Smooth muscle cell (in vitro differentiated cells): ENCODE data around the gene CFAP61. TPM values are rescaled to one million over a fixed set of nuclear protein-coding genes. Genes with fewer than 3 reads are reported as not detected.

Experiments used
- DNase-seq: peaks from one replicate; lab custom pipeline; 2025; ENCODE audit not compliant: unreplicated experiment; lab: John Stamatoyannopoulos, UW
- H2AFZ ChIP-seq: fragments of 200-600 bp; sonication (generic); 2 replicates; pipeline ENCODE4 v1.6.0; 2016; ENCODE audit warnings: antibody characterized with exemption, low read depth, mild to moderate bottlenecking
- H3F3A ChIP-seq: fragments of 200-600 bp; sonication (generic); 2 replicates; pipeline ENCODE4 v1.6.0; 2017; ENCODE audit warnings: antibody characterized with exemption, low read depth
- H3K27ac ChIP-seq: fragments of 200-600 bp; sonication (generic); 2 replicates; pipeline ENCODE4 v1.5.1; 2016; ENCODE audit warnings: low read depth, mild to moderate bottlenecking
- H3K27me3 ChIP-seq: fragments of 200-600 bp; sonication (generic); 2 replicates; pipeline ENCODE4 v1.6.1; 2016; ENCODE audit warnings: low read depth, mild to moderate bottlenecking
- H3K36me3 ChIP-seq: fragments of 200-600 bp; sonication (generic); 2 replicates; pipeline ENCODE4 v1.5.1; 2016; ENCODE audit warnings: low read depth
- H3K4me1 ChIP-seq: fragments of 200-600 bp; sonication (generic); 2 replicates; pipeline ENCODE4 v1.5.1; 2016; ENCODE audit warnings: low read depth
- H3K4me2 ChIP-seq: fragments of 200-600 bp; sonication (generic); 2 replicates; pipeline ENCODE4 v1.6.0; 2016; ENCODE audit warnings: mild to moderate bottlenecking
- H3K4me3 ChIP-seq: fragments of 200-600 bp; sonication (generic); 2 replicates; pipeline ENCODE4 v1.5.1; 2016; ENCODE audit warnings: mild to moderate bottlenecking
- H3K79me2 ChIP-seq: fragments of 200-600 bp; sonication (generic); 2 replicates; pipeline ENCODE4 v1.6.0; 2016; ENCODE audit warnings: low read depth, mild to moderate bottlenecking
- H3K9ac ChIP-seq: fragments of 200-600 bp; sonication (generic); 2 replicates; pipeline ENCODE4 v1.6.0; 2016; ENCODE audit warnings: low read depth
- H3K9me3 ChIP-seq: fragments of 200-600 bp; sonication (generic); replicated peaks from 2 replicates; pipeline ENCODE4 v1.5.1; 2016; ENCODE audit warnings: low read depth
- H4K20me1 ChIP-seq: fragments of 200-600 bp; sonication (generic); 2 replicates; pipeline ENCODE4 v1.6.0; 2016; ENCODE audit warnings: low read depth
- CTCF ChIP-seq: fragments of 200-600 bp; sonication (generic); IDR thresholded peaks from 2 replicates; pipeline ENCODE4 v1.5.1; 2017; ENCODE audit warnings: borderline replicate concordance, mild to moderate bottlenecking, antibody characterized with exemption; ENCODE audit not compliant: insufficient read depth, poor library complexity, severe bottlenecking
- WGBS: methylation state at CpG from one replicate; pipeline ENCODE4 v1.1.7; 2016; ENCODE audit warnings: low lambda C conversion rate; 5-methylcytosine and 5-hydroxymethylcytosine counted together
- polyA plus RNA-seq: library from polyadenylated mRNA; unstranded; fragments of >200 nt; fragmentation: Nextera tagmentation; extraction: Ambion mirVana; gene quantifications from 2 replicates; pipeline ENCODE4 v1.2.1, GENCODE V29; 2016
- total RNA-seq: library from RNA; depleted of rRNA; stranded (reverse); fragments of >200 nt; gene quantifications from 2 replicates; pipeline ENCODE4 v1.2.3, GENCODE V29; 2014

CFAP61 gene
- total and polyA plus RNA-seq, 2 experiments from 2014 or later, result not detected

GRCh38 chr20:20295621-20296498 is 243.5 kb downstream of the CFAP61 start:
- DNase-seq, result no peak
- TF ChIP-seq CTCF, result no peak
- H3K4me1 ChIP-seq, result no peaks in the 10 kb centered on the region
- WGBS, result 74% methylated on average over 6 of the region's 6 CpGs
- H3K36me3 ChIP-seq, result no peaks in the 10 kb centered on the region
- H3K27me3 ChIP-seq, result peaks cover 3% of the 10 kb centered on the region
- no peak overlapping the region for H2AFZ ChIP-seq
- H4K20me1 ChIP-seq, result no peaks in the 10 kb centered on the region
- no peak overlapping the region for H3K9ac ChIP-seq
- no peaks in the 10 kb centered on the region for H3F3A ChIP-seq
- H3K4me2 ChIP-seq, result no peak overlapping the region
- no peaks in the 10 kb centered on the region for H3K79me2 ChIP-seq
- H3K4me3 ChIP-seq, result no peak overlapping the region
- H3K9me3 ChIP-seq, result no peaks in the 10 kb centered on the region
- H3K27ac ChIP-seq, result no peak overlapping the region

- Histone ChIP-seq H3K4me2 (no peak overlapping the region), H3K27me3 (peaks cover 3% of the 10 kb centered on the region), H3K9ac (no peak overlapping the region), H3K27ac (no peak overlapping the region), H3K36me3 (no peaks in the 10 kb centered on the region), H3F3A (no peaks in the 10 kb centered on the region), H3K9me3 (no peaks in the 10 kb centered on the region), H3K4me3 (no peak overlapping the region), H4K20me1 (no peaks in the 10 kb centered on the region), H2AFZ (no peak overlapping the region), H3K79me2 (no peaks in the 10 kb centered on the region), H3K4me1 (no peaks in the 10 kb centered on the region)
- DNase-seq, result no peak
- 83% methylated on average over 3 of the region's 3 CpGs for WGBS
- no peak for TF ChIP-seq CTCF
Measured at GRCh38 chr20:20297181-20297580, 244.8 kb downstream of the CFAP61 start.

- DNase-seq, result no peak
- Histone ChIP-seq H3K4me2 (no peak overlapping the region), H3K4me1 (no peaks in the 10 kb centered on the region), H4K20me1 (no peaks in the 10 kb centered on the region), H3K4me3 (no peak overlapping the region), H3K27ac (no peak overlapping the region), H2AFZ (no peak overlapping the region), H3F3A (no peaks in the 10 kb centered on the region), H3K79me2 (no peaks in the 10 kb centered on the region), H3K36me3 (no peaks in the 10 kb centered on the region), H3K9me3 (no peaks in the 10 kb centered on the region), H3K27me3 (peaks cover 3% of the 10 kb centered on the region), H3K9ac (no peak overlapping the region)
- 84% methylated on average over 2 of the region's 2 CpGs for WGBS
- no peak for TF ChIP-seq CTCF
Measured at GRCh38 chr20:20297752-20298151, 245.4 kb downstream of the CFAP61 start.

GRCh38 chr20:20299904-20300303 is 247.6 kb downstream of the CFAP61 start:
- no peak for TF ChIP-seq CTCF
- Histone ChIP-seq H3K79me2 (no peaks in the 10 kb centered on the region), H3K36me3 (no peaks in the 10 kb centered on the region), H2AFZ (no peak overlapping the region), H3K9me3 (no peaks in the 10 kb centered on the region), H3K27me3 (peaks cover 3% of the 10 kb centered on the region), H3K4me1 (no peaks in the 10 kb centered on the region), H3K4me3 (no peak overlapping the region), H3K27ac (no peak overlapping the region), H4K20me1 (no peaks in the 10 kb centered on the region), H3F3A (no peaks in the 10 kb centered on the region), H3K4me2 (no peak overlapping the region), H3K9ac (no peak overlapping the region)
- no peak for DNase-seq
- 79% methylated on average over 7 of the region's 7 CpGs for WGBS
